ENCODE data around the gene AMMECR1.

The AMMECR1 gene

DNA sequence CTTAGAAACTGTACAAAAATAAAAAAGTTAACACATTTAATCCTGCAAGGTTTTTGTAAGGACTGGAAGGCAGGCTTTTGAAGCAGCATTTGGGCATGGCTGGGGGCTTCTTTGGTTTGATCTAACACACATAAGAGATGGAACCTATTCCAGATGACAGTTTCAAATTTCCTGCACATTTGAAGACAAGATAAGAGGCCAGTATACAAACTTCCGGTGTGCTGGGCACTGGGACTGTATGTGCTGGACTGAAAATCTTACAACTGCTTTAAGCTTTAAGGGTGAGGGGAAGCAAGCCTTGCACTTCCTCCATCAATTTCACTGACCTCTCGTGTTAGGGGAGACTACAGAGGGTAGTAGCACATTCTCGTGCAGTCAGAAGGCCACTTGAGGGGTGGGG, 122.9 kb downstream of the AMMECR1 start:
- H3K9me3 ChIP-seq (ENCODE audit: control insufficient read depth, low read length): no peaks in the 10 kb centered on the region
- no peak overlapping the region for H3K4me3 ChIP-seq (ENCODE audit: insufficient read depth, low read depth, low read length)
- no peak overlapping the region for H3K27ac ChIP-seq (ENCODE audit: insufficient read depth, low read depth, low read length, poor library complexity, severe bottlenecking)
- 71 to 99% methylated on average over 3 of the region's 3 CpGs for WGBS, 2 experiments
- no peaks in the 10 kb centered on the region for H3K36me3 ChIP-seq (ENCODE audit: control insufficient read depth, insufficient read depth, low read length)
- no peaks in the 10 kb centered on the region for H3K27me3 ChIP-seq (ENCODE audit: control insufficient read depth, insufficient read depth, low read length, poor library complexity, severe bottlenecking)
- H3K4me1 ChIP-seq (ENCODE audit: control insufficient read depth, insufficient read depth, low read length): no peaks in the 10 kb centered on the region

DNA sequence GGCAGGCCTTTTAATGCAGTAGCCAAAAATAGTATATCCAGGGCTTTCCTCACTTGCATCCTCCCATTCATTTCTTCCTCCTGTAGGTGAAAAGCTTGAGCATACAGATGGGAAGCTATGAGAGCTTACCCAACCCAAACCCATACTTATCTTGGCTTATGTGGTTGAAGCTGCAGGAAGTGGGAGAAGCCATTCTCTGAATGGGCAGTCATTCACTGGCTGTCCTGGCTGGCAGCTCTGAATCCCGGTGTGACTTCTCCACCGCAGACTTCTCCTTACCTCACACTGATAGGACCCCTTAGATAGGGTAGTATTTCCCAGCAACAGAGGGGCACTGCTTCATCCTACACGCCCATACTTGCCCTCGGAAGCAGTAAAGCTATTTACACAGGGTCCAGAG, 125.4 kb downstream of the AMMECR1 start:
- WGBS, 2 experiments: 90 to 94% methylated on average over 4 of the region's 4 CpGs
- H3K27me3 ChIP-seq (ENCODE audit: control insufficient read depth, insufficient read depth, low read length, poor library complexity, severe bottlenecking): no peaks in the 10 kb centered on the region
- no peak overlapping the region for H3K27ac ChIP-seq (ENCODE audit: insufficient read depth, low read depth, low read length, poor library complexity, severe bottlenecking)

DNA sequence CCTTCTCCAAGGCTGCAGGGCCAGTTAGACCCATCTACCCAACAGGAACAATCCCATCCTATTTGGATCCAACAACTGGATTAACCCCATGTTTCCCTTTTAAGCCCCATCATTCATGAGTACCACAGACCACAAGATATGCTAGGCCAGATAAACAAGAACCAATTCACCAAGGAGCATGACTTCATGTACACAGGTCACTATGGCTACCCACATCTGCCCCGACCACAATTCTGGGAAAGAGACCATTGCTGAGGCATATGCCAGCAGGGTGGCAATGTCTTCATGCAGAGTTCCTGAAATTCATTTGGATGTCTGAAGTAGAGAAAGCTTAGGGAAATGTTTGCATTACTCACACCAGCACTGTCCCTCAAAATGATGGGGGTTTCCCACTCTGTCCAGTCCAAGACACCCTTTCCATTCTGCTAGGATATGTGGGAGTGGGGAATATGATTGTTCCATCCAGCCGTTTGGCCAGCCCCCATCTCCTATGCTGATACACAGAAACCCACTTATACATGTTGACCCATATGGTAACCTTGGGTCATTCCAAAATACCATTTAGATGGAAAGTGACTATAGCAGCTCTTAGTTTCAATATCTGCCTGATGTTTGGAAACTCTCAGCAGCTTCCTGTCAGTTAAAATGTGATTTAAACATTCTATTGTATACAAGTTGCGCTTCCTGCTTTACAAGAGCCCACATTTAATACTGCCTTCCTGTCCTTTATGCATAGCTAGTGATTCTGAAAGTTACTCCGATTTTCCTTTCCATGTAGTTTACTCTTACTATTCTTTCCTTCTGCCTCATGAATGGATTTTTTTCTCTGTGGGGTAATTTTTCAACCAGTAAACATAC, 129.0 kb downstream of the AMMECR1 start:
- Histone ChIP-seq H3K4me3 (ENCODE audit: insufficient read depth, low read depth, low read length) (no peak overlapping the region), H3K27me3 (ENCODE audit: control insufficient read depth, insufficient read depth, low read length, poor library complexity, severe bottlenecking) (no peaks in the 10 kb centered on the region), H3K9me3 (ENCODE audit: control insufficient read depth, low read length) (no peaks in the 10 kb centered on the region), H3K36me3 (ENCODE audit: control insufficient read depth, insufficient read depth, low read length) (no peaks in the 10 kb centered on the region), H3K4me1 (ENCODE audit: control insufficient read depth, insufficient read depth, low read length) (no peaks in the 10 kb centered on the region), H3K27ac (ENCODE audit: insufficient read depth, low read depth, low read length, poor library complexity, severe bottlenecking) (no peak overlapping the region)
- 89 to 93% methylated on average over 3 of the region's 4 CpGs for WGBS, 2 experiments

More for the DNA sequence above, 125.4 kb downstream of the AMMECR1 start:
- Histone ChIP-seq H3K4me1 (ENCODE audit: control insufficient read depth, insufficient read depth, low read length) (no peaks in the 10 kb centered on the region), H3K9me3 (ENCODE audit: control insufficient read depth, low read length) (no peaks in the 10 kb centered on the region), H3K36me3 (ENCODE audit: control insufficient read depth, insufficient read depth, low read length) (no peaks in the 10 kb centered on the region), H3K4me3 (ENCODE audit: insufficient read depth, low read depth, low read length) (no peak overlapping the region)

GRCh38 chrX:110183314-110183713, 134.6 kb downstream of the AMMECR1 start:
- Histone ChIP-seq H3K36me3 (ENCODE audit: control insufficient read depth, insufficient read depth, low read length) (no peaks in the 10 kb centered on the region), H3K27ac (ENCODE audit: insufficient read depth, low read depth, low read length, poor library complexity, severe bottlenecking) (no peak overlapping the region), H3K4me3 (ENCODE audit: insufficient read depth, low read depth, low read length) (no peak overlapping the region), H3K9me3 (ENCODE audit: control insufficient read depth, low read length) (no peaks in the 10 kb centered on the region), H3K4me1 (ENCODE audit: control insufficient read depth, insufficient read depth, low read length) (no peaks in the 10 kb centered on the region), H3K27me3 (ENCODE audit: control insufficient read depth, insufficient read depth, low read length, poor library complexity, severe bottlenecking) (no peaks in the 10 kb centered on the region)
- WGBS, 2 experiments: 83 to 100% methylated on average over 2 of the region's 2 CpGs

GRCh38 chrX:110182865-110183264, 135.0 kb downstream of the AMMECR1 start:
- WGBS, 2 experiments: 93 to 94% methylated on average over 6 of the region's 6 CpGs
- Histone ChIP-seq H3K27me3 (ENCODE audit: control insufficient read depth, insufficient read depth, low read length, poor library complexity, severe bottlenecking) (no peaks in the 10 kb centered on the region), H3K27ac (ENCODE audit: insufficient read depth, low read depth, low read length, poor library complexity, severe bottlenecking) (no peak overlapping the region), H3K4me1 (ENCODE audit: control insufficient read depth, insufficient read depth, low read length) (no peaks in the 10 kb centered on the region), H3K36me3 (ENCODE audit: control insufficient read depth, insufficient read depth, low read length) (no peaks in the 10 kb centered on the region), H3K4me3 (ENCODE audit: insufficient read depth, low read depth, low read length) (no peak overlapping the region), H3K9me3 (ENCODE audit: control insufficient read depth, low read length) (no peaks in the 10 kb centered on the region)

DNA sequence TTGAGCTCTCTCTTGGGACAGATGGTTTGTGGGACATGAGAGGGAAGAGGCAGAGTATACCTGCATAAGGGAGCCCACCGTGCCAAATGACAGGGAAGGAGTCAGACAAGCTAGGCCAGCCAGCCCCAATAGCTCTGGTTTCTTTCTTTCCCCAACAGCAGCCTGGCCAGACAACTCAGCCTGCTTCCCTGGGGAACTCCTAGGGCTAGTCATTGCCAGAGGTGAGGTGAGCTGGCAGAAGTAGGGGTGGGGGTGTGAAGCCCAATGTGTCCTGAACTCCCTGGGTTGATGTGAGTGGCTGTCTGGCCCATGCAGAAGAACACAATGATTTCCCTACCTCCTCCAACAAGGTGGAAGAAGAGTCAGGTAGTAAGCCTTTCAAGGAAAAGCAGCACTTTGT, 135.5 kb downstream of the AMMECR1 start:
- WGBS, 2 experiments: 95 to 100% methylated on average over 1 of the region's 1 CpG
- Histone ChIP-seq H3K27ac (ENCODE audit: insufficient read depth, low read depth, low read length, poor library complexity, severe bottlenecking) (no peak overlapping the region), H3K4me3 (ENCODE audit: insufficient read depth, low read depth, low read length) (no peak overlapping the region), H3K9me3 (ENCODE audit: control insufficient read depth, low read length) (no peaks in the 10 kb centered on the region), H3K27me3 (ENCODE audit: control insufficient read depth, insufficient read depth, low read length, poor library complexity, severe bottlenecking) (no peaks in the 10 kb centered on the region), H3K4me1 (ENCODE audit: control insufficient read depth, insufficient read depth, low read length) (no peaks in the 10 kb centered on the region), H3K36me3 (ENCODE audit: control insufficient read depth, insufficient read depth, low read length) (no peaks in the 10 kb centered on the region)

DNA sequence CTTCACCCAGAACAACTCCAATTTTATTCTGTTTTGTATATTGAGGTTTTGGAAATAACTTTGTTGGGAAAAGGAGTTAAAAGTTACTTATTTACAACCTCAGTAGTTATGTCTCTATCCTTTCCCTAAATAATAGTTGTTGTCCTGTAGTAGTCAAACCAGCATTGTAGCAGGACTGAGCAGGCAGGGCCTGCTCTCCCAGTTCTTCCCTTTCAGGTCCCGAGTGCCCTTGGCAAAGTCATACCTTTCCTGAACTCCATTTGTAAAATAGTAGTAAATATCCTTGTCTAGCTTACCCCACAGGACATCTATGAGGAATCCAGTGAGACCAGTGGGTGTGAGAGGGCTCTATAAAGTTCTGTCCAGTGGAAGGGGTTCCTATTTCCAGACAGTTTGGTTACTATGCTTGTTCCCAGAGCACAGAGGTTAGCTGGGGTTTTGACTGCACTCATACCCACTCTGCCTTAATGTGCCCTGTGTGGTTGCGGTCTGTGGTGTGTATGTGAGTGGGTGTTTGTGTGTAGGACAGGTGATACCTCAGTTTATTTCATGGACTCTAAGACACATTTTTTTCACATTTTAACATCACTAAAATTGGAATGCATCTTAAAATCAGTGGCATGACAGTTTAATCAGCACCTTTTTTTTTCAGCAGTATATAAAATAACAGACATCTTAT, 136.3 kb downstream of the AMMECR1 start:
- Histone ChIP-seq H3K4me1 (ENCODE audit: control insufficient read depth, insufficient read depth, low read length) (no peaks in the 10 kb centered on the region), H3K36me3 (ENCODE audit: control insufficient read depth, insufficient read depth, low read length) (no peaks in the 10 kb centered on the region), H3K27ac (ENCODE audit: insufficient read depth, low read depth, low read length, poor library complexity, severe bottlenecking) (no peak overlapping the region), H3K9me3 (ENCODE audit: control insufficient read depth, low read length) (no peaks in the 10 kb centered on the region), H3K4me3 (ENCODE audit: insufficient read depth, low read depth, low read length) (no peak overlapping the region), H3K27me3 (ENCODE audit: control insufficient read depth, insufficient read depth, low read length, poor library complexity, severe bottlenecking) (no peaks in the 10 kb centered on the region)
- no CpG with 5 or more reads among the region's 2 CpGs for WGBS, 2 experiments

DNA sequence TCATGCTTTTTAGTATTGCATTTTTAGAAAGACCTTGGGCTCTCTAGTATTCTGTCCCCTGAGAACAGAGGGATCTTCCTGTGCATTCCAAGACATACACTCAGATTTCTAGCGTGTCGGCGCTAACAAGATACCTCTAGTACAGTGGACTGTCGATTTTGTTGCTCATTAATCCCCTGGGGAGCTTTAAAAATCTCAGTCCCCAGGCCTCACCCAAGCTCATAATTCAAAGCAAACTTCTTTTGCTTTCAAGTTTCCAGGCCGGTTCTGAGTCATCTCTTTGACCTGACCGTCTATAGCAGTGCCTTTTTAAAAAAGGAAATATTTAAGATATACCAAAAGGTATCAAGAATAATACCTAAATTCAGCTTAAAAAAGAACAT, 137.0 kb downstream of the AMMECR1 start:
- no peak overlapping the region for H3K27ac ChIP-seq (ENCODE audit: insufficient read depth, low read depth, low read length, poor library complexity, severe bottlenecking)
- no peaks in the 10 kb centered on the region for H3K36me3 ChIP-seq (ENCODE audit: control insufficient read depth, insufficient read depth, low read length)
- no peaks in the 10 kb centered on the region for H3K27me3 ChIP-seq (ENCODE audit: control insufficient read depth, insufficient read depth, low read length, poor library complexity, severe bottlenecking)
- no peaks in the 10 kb centered on the region for H3K9me3 ChIP-seq (ENCODE audit: control insufficient read depth, low read length)
- H3K4me1 ChIP-seq (ENCODE audit: control insufficient read depth, insufficient read depth, low read length): no peaks in the 10 kb centered on the region
- H3K4me3 ChIP-seq (ENCODE audit: insufficient read depth, low read depth, low read length): no peak overlapping the region
- WGBS, 2 experiments: 79 to 92% methylated on average over 4 to 5 of the region's 6 CpGs

- Histone ChIP-seq H3K27ac (ENCODE audit: insufficient read depth, low read depth, low read length, poor library complexity, severe bottlenecking) (no peak overlapping the region), H3K4me1 (ENCODE audit: control insufficient read depth, insufficient read depth, low read length) (no peaks in the 10 kb centered on the region), H3K4me3 (ENCODE audit: insufficient read depth, low read depth, low read length) (no peak overlapping the region), H3K27me3 (ENCODE audit: control insufficient read depth, insufficient read depth, low read length, poor library complexity, severe bottlenecking) (no peaks in the 10 kb centered on the region), H3K9me3 (ENCODE audit: control insufficient read depth, low read length) (no peaks in the 10 kb centered on the region), H3K36me3 (ENCODE audit: control insufficient read depth, insufficient read depth, low read length) (no peaks in the 10 kb centered on the region)
- 76 to 85% methylated on average over 5 of the region's 5 CpGs for WGBS, 2 experiments
These were observed 137.5 kb downstream of the AMMECR1 start for GRCh38 chrX:110180176-110180927.

Data from ectodermal cell (in vitro differentiated cells).